Limb (tissue), 2 donors: Measurements from ENCODE around the gene RBMS3.
"Not testable (repeated sequence)": the region's sequence is repeated elsewhere in the genome, so short reads cannot be mapped to it uniquely, and the experiment has no call there.

Experiments
- DNase-seq, 2 donors: peaks; one replicate each; pipeline ENCODE4 v3.0.0-alpha.2; 2016; ENCODE audit errors: extremely low spot score in 2 of 2

RBMS3 gene

GRCh38 chr3:29338377-29338776 is 57.5 kb downstream of the RBMS3 start:
- DNase-seq = no peak

GRCh38 chr3:29339016-29339833 is 58.4 kb downstream of the RBMS3 start:
- no peak for DNase-seq

- no peak for DNase-seq
Observed at GRCh38 chr3:29344154-29344553, 63.3 kb downstream of the RBMS3 start.

DNA sequence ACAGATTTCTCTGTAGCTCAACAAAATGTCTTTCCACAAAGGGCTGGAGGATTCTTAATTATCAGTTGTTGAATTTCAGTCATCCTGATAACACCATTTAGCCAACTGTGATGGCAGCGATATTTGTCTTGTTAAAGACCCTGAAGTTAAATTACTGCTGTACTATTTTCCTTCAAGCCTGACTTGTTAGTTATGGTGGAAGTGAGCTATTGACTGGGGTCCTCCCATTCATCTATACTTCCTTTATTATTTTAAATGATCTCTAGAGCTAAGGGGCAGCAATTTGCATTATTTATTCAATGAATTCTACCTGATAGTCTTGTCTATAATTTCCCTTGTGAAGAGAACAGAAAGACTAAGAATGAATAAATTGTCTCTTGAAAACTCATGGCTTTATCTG is 64.1 kb downstream of the RBMS3 start:
- DNase-seq = no peak

DNA sequence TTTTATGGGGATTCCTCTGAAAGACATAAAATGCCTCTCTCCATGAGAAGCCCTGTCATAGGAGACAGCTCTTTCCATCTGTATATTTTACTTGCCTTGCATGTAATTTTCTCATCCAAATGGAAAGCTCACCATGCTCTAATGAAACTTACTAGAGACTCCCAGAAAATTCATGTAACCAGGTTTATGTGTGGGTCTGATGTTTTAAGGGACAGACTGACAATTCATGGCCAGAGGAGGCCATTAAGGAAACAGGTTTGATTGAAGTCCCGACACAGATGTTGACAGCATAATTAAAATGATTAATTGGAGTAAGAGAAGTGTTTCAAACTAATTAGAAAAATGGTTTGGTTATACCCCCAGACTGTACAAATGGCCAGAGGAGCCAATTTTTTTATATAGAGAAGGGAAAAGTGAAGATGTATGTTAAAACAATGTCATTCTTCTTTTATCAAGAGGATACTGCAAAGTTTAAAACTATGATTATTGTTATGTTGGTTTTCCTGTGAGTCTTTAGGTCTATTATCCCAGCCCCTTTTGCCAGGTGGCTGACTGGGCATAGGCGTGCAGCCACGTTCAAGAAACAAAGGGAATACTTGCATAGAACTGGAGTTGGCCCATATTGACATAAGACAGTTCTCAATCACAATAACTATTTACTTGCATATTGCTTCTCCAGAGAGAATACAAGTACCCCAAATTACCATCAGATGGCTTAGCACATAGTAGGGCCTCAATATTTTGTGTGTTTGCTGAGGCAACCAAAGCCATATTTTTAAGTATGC is 64.8 kb downstream of the RBMS3 start:
- DNase-seq = no peak

DNA sequence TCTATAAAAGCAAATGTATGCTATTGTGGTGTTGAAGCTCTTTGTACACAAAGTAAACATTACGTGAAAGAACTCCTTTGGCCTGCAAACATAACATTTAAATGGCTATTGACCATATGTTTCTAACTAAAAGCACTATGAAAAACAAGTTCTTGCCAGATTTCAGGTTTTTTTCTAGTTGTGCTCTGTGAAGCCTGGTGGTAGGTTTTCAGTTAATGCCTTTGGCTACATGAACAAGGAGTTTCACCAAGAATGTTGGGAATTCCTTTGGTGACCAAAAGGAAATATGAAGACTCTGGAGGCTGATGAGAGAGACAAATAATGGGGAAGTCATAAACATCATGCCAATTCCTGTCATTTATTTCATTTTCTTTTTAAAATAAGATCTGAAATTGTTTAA is 66.0 kb downstream of the RBMS3 start:
- DNase-seq = peak in 1 of 2 donors; percentile 70

GRCh38 chr3:29347412-29347811 is 66.5 kb downstream of the RBMS3 start:
- no peak for DNase-seq

DNA sequence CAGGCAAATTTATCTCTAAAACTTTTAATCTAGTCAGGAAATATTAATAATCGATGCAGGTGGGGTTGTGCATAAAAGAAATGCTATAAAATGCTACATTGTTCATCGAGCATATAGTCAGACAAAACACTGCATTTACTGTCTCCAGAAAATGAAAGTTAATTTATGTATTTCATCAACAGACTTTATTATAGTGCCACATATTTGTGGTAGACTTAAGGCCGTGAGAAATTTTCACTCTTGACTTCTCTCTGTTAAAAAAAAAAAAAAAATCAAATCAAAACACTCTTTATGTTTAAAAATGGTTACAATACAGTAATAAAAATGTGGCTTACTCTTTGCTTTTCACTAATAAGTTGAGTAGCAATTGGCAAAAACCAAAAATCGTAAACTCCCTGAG is 67.4 kb downstream of the RBMS3 start:
- DNase-seq = no peak

- no peak for DNase-seq
Observed at GRCh38 chr3:29349049-29349448, 68.2 kb downstream of the RBMS3 start.

- DNase-seq = no peak
Observed at GRCh38 chr3:29353807-29354206, 72.9 kb downstream of the RBMS3 start.

- DNase-seq = no peak
Observed at GRCh38 chr3:29354894-29355293, 74.0 kb downstream of the RBMS3 start.

GRCh38 chr3:29356062-29356461 is 75.2 kb downstream of the RBMS3 start:
- DNase-seq = no peak

- DNase-seq = not testable (repeated sequence)
Observed at GRCh38 chr3:29360289-29360688, 79.4 kb downstream of the RBMS3 start.

DNA sequence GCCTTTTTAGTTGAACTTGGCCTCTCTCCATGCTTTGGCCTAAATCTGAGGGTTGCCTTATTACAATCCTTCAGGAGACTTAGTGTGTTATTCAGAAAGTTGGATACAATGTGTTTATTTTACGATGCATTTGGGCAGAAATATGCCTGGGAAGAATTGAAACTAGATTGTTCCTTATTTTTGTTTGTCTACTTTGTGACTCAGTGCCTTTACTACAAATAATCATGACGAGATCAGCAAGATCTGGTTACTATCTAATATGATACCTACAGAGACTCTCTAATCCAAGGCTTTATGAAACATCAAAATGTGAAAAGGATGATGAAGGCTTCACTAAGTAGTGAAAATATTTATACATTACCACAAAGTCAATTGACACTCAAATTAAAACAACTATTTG is 82.2 kb downstream of the RBMS3 start:
- no peak for DNase-seq

DNA sequence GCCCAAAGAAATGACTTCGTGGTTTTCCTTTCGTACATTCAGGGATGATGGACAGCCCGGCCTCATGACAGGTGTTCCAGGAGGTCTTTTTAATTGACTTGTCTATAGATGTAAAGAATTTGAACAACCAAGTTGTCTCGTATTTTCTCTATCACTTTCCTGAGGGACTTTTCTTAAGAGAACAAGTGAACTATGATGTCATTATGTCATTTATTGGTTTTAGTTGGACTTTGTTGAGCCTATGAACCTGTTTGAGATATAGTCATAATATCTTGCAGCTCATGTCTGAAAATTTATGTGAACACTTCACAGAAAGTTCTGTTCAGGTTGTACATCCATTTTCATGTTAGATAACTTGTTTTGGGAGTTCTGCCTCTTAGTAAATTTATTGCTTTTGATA is 89.2 kb downstream of the RBMS3 start:
- DNase-seq = no peak

- DNase-seq = no peak
Observed at GRCh38 chr3:29370476-29371420, 89.9 kb downstream of the RBMS3 start.

- no peak for DNase-seq
Observed at GRCh38 chr3:29373131-29373680, 92.3 kb downstream of the RBMS3 start.

DNA sequence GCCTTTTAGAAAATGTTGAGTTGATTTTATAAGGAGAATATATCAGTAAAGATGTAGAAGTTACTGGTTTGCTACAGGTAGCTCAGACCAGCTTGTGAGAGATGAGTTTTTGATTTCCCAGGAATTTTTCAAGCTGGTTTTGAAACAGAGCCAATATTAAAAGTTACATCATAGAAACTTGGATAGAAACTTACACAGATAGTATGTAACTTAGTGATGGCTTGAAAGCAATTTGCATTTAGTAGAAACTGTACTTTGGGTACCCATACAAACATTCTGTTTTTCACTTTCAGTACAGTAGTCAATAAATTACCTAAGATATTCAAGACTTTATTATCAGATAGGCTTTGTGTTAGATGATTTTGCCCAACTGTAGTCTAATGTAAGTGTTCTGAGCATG is 93.4 kb downstream of the RBMS3 start:
- DNase-seq = no peak

DNA sequence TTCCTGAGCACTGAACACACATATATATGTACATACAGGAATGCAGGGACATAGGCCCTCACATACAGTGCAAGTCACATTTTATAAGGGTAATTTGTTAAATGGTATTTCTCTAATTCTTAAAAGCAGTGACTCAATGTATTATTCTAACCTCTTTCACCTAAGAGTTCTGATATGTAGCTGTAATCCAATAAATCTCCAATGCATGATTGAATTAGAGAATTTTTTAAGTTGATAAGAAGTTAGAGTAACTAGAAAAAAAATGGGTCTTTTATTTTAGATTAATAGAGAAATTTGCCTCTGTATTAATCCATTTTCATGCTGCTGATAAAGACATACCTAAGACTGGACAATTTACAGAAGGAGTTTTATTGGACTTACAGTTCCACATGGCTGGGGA is 98.2 kb downstream of the RBMS3 start:
- DNase-seq = no peak

GRCh38 chr3:29381595-29381994 is 100.7 kb downstream of the RBMS3 start:
- DNase-seq = no peak

GRCh38 chr3:29382409-29382808 is 101.5 kb downstream of the RBMS3 start:
- DNase-seq = no peak
